Ascending aorta (tissue), 2 donors: ENCODE measurements around the gene SMC3. TPM values are rescaled to one million over a fixed set of nuclear protein-coding genes. Genes with fewer than 3 reads are reported as not detected.
A peak's percentile ranks its signal among the peaks of the same experiment; 100 is the strongest.
"Not testable (repeated sequence)": the region's sequence is repeated elsewhere in the genome, so short reads cannot be mapped to it uniquely, and the experiment has no call there.

Experiments
- DNase-seq, 2 donors: peaks; one replicate each; pipeline ENCODE4 v3.0.0-alpha.2; 2019; ENCODE audit warnings: low spot score in 2 of 2
- H3K27ac ChIP-seq, 2 donors: fragments of 200-600 bp; sonication (generic); one replicate each; pipeline ENCODE4 v1.5.1; 2016 to 2017; ENCODE audit warnings: mild to moderate bottlenecking in 1 of 2
- H3K27me3 ChIP-seq: fragments of 200-600 bp; sonication (generic); one replicate; pipeline ENCODE4 v1.5.1; 2017
- H3K36me3 ChIP-seq, 2 donors: fragments of 200-600 bp; sonication (generic); one replicate each; pipeline ENCODE4 v1.5.1; 2016
- H3K4me1 ChIP-seq, 2 donors: fragments of 200-600 bp; sonication (generic); one replicate each; pipeline ENCODE4 v1.5.1; 2016 to 2017; ENCODE audit warnings: mild to moderate bottlenecking in 1 of 2
- H3K4me3 ChIP-seq, 2 donors: fragments of 200-600 bp; sonication (generic); one replicate each; pipeline ENCODE4 v1.5.1; 2016 to 2017; ENCODE audit warnings: mild to moderate bottlenecking in 1 of 2
- H3K9me3 ChIP-seq, 2 donors: fragments of 200-600 bp; sonication (generic); one replicate each; pipeline ENCODE4 v1.5.1; 2016
- intact Hi-C: fragments of 100-400 bp; cut with DNase I; formaldehyde crosslinking; loops from one replicate; pipeline ENCODE4 v1.15.1; 2023
- total RNA-seq: library from RNA; depleted of rRNA; stranded (reverse); fragments of >200 nt; gene quantifications from one replicate; pipeline ENCODE4 v1.1.0, GENCODE V29; 2016
- TF ChIP-seq, protein P1 (sequence below), 3 experiments: fragments of 200-600 bp in 2 of 3; fragments of 450-650 bp in 1 of 3; sonication (generic) in 2 of 3; IDR thresholded peaks; one replicate each; pipeline ENCODE4 v1.5.1; 2016 to 2019; ENCODE audit warnings: antibody characterized with exemption in 3 of 3, mild to moderate bottlenecking in 1 of 3, moderate library complexity in 1 of 3

SMC3 gene
- total RNA-seq, 1 donor from 2014 or later: 14.8 TPM

DNA sequence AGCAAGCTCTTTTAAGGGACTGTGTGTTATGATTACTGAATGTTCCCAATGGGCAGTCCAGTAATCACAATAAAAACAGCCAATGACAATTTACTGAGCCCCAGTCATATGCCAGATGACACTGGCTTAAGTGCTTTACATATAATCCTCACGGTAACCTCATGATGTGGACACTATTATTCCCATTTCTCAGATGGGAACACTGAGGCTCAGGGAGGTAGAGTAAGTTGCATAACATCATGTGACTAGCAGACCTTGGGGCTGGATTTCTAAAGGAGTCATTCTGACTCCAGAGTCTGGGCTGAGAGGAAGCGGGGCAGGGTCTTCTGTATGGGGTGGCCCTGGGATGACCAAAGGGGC is 69.1 kb downstream of the SMC3 start:
- H3K9me3 ChIP-seq: no peaks in the 10 kb centered on the region
- peak overlapping the region; percentile 72 to 73 for H3K27ac ChIP-seq
- H3K36me3 ChIP-seq: no peaks in the 10 kb centered on the region
- intact Hi-C loops: no loop called here
- DNase-seq: no peak
- H3K4me3 ChIP-seq: no peak overlapping the region
- H3K4me1 ChIP-seq: peaks cover 0 to 6% of the 10 kb centered on the region in 2 donors
- TF ChIP-seq, protein P1, sequence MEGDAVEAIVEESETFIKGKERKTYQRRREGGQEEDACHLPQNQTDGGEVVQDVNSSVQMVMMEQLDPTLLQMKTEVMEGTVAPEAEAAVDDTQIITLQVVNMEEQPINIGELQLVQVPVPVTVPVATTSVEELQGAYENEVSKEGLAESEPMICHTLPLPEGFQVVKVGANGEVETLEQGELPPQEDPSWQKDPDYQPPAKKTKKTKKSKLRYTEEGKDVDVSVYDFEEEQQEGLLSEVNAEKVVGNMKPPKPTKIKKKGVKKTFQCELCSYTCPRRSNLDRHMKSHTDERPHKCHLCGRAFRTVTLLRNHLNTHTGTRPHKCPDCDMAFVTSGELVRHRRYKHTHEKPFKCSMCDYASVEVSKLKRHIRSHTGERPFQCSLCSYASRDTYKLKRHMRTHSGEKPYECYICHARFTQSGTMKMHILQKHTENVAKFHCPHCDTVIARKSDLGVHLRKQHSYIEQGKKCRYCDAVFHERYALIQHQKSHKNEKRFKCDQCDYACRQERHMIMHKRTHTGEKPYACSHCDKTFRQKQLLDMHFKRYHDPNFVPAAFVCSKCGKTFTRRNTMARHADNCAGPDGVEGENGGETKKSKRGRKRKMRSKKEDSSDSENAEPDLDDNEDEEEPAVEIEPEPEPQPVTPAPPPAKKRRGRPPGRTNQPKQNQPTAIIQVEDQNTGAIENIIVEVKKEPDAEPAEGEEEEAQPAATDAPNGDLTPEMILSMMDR (IDR thresholded peaks at IDR 0.05): no peak
- H3K27me3 ChIP-seq: no peaks in the 10 kb centered on the region

DNA sequence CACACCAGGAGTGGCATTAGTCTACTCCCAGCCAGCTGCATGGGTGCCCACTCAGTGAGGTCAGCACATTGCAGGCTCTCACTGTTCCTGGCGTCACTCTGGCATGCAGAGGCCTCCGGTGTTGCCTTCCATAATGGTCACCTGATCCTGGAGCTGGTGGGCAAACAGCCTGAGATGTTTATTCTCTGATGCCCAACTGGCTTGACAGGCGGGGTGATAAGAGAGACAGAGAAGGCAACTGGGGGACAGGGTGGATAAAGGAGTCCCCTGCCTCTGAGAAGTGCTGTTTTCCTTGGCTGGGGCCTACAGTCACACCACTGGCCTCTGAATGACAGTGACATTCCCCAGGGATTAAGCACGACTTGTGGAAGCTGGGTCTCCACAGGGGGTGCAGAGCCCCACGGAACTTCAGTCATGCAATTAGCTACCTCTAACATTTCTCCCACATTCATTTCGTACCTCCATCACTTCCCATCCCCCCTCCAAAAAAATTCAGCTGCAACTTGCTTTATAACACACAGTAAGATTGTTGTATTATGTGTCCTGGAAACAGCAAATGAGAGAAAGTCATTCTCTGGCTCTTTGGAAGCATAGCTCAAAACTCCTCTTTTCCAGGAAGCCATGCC is 69.5 kb downstream of the SMC3 start:
- Histone ChIP-seq H3K36me3 (no peaks in the 10 kb centered on the region), H3K9me3 (no peaks in the 10 kb centered on the region), H3K4me3 (no peak overlapping the region), H3K4me1 (peaks cover 0 to 6% of the 10 kb centered on the region in 2 donors), H3K27me3 (no peaks in the 10 kb centered on the region), H3K27ac (peak overlapping the region; percentile 72 to 73)
- intact Hi-C loops: no loop called here
- peak; percentile 40 to 76 for DNase-seq
- TF ChIP-seq, protein P1 (IDR thresholded peaks at IDR 0.05): no peak

DNA sequence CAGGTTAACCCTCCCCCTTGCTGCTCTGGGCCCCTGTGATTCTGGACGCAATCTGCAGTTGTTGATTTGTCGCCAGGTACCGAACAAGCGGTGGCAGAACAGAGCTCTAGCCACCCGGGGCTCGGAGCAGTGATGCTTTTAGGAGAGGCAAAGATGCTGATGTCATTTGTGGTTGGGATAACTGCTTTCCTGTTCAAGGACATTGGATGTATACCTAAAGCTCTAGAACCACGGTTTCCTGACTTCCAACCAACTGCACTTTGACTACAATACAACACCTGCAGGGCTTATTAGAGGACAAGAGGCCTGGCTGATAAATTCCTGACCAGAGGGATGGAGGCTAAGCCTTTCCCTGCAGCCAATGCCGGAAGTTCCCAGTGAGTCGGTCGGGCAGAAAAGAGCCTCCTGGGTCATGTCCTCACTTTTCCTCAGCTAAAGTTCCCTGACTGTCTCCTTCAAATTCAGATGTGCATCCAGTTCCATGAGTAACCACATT is 70.1 kb downstream of the SMC3 start:
- DNase-seq: no peak
- H3K27me3 ChIP-seq: no peaks in the 10 kb centered on the region
- peaks cover 0 to 6% of the 10 kb centered on the region in 2 donors for H3K4me1 ChIP-seq
- no peaks in the 10 kb centered on the region for H3K9me3 ChIP-seq
- TF ChIP-seq, protein P1 (IDR thresholded peaks at IDR 0.05): no peak
- H3K4me3 ChIP-seq: no peak overlapping the region
- no peaks in the 10 kb centered on the region for H3K36me3 ChIP-seq
- H3K27ac ChIP-seq: peak overlapping the region; percentile 72 to 73
- intact Hi-C loops: no loop called here

DNA sequence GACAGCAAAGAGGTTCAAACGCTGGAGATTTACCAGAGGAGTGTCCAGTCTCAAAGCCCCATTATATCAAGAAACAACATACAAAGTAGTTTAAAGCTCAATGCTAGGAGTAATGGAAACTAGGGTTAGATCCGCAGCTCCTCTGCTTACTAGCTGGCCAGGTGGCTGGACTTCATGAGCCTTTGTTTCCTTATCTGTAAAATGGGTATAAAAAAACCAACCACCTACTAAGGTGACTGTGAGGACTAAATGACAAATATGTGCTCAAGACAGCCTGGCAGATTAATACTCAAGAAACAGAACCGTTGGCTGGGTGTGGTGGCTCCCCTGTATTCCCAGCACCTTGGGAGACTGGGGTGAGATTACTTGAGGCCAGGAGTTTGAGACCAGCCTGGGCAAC is 70.8 kb downstream of the SMC3 start:
- H3K4me1 ChIP-seq: peaks cover 0 to 6% of the 10 kb centered on the region in 2 donors
- no peaks in the 10 kb centered on the region for H3K36me3 ChIP-seq
- intact Hi-C loops: no loop called here
- no peaks in the 10 kb centered on the region for H3K27me3 ChIP-seq
- TF ChIP-seq, protein P1 (IDR thresholded peaks at IDR 0.05): no peak
- no peak overlapping the region for H3K4me3 ChIP-seq
- peak overlapping the region; percentile 72 to 73 for H3K27ac ChIP-seq
- no peaks in the 10 kb centered on the region for H3K9me3 ChIP-seq
- DNase-seq: no peak

DNA sequence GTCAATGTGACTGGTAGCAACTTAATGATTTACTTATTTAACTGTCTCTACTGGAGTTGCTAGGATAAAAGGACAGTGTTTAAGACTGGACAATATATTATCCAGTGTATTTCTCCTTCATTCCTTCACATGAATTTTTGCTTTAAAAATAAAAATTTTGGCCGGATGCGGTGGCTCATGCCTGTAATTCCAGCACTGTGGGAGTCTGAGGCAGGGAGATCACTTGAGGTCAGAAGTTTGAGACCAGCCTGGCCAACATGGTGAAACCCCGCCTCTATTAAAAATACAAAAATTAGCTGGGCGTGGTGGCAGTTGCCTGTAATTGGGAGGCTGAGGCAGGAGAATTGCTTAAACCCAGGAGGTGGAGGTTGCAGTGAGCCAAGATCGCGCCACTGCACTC is 71.6 kb downstream of the SMC3 start:
- H3K27me3 ChIP-seq, H3K4me3 ChIP-seq, H3K36me3 ChIP-seq, H3K9me3 ChIP-seq, H3K4me1 ChIP-seq, DNase-seq, intact Hi-C loops: not testable (repeated sequence)
- H3K27ac ChIP-seq: peak overlapping the region in 1 of 2 donors; percentile 73

DNA sequence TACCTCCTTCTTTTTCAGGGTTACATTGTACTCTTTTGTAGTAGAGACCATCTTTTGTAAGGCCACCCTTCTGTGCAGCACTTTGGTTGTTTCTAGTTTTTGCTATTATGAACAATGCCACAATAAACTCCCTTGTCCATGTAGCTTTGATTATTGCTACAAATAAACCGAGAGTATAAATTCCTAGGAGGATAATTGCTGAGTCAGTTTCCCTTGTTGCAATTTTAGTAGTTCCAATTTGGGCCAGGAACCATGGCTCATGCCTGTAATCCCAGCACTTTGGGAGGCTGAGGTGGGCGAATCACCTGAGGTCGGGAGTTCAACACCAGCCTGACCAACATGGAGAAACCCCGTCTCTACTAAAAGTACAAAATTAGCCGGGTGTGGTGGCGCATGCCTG is 72.4 kb downstream of the SMC3 start:
- not testable (repeated sequence) for H3K4me1 ChIP-seq, H3K4me3 ChIP-seq, H3K27ac ChIP-seq, H3K9me3 ChIP-seq, DNase-seq, H3K36me3 ChIP-seq, H3K27me3 ChIP-seq
- intact Hi-C loops: loop anchor here (5.0 kb wide), 1 partner anchor 42 kb away; no protein-coding TSS in a partner anchor
